ENCODE measurements around the gene ZNF8.
"Not testable (repeated sequence)": the region's sequence is repeated elsewhere in the genome, so short reads cannot be mapped to it uniquely, and the experiment has no call there.

ZNF8 gene

GRCh38 chr19:58278541-58279041 lies at the start of gene ZNF8:
Gene ZNF8 (plus strand): TSS chr19:58278955. CDS start chr19:58279082, 127 bp downstream.
- DNase-seq (ENCODE audit: low spot score) = peak; percentile 100

GRCh38 chr19:58229255-58229639 lies 49.5 kb upstream of the ZNF8 start:
- peak; percentile 37 for DNase-seq (ENCODE audit: low spot score)

- DNase-seq (ENCODE audit: low spot score) = no peak
Measured at GRCh38 chr19:58237324-58237723, 41.4 kb upstream of the ZNF8 start.

GRCh38 chr19:58243351-58243750 lies 35.4 kb upstream of the ZNF8 start:
- no peak for DNase-seq (ENCODE audit: low spot score)

- no peak for DNase-seq (ENCODE audit: low spot score)
Measured at GRCh38 chr19:58248886-58249285, 29.9 kb upstream of the ZNF8 start.

- DNase-seq (ENCODE audit: low spot score) = no peak
Measured at GRCh38 chr19:58252102-58252685, 26.6 kb upstream of the ZNF8 start.

- not testable (repeated sequence) for DNase-seq (ENCODE audit: low spot score)
Measured at GRCh38 chr19:58258259-58258658, 20.5 kb upstream of the ZNF8 start.

- no peak for DNase-seq (ENCODE audit: low spot score)
Measured at GRCh38 chr19:58261600-58261967, 17.2 kb upstream of the ZNF8 start.

GRCh38 chr19:58261968-58262921 lies 16.5 kb upstream of the ZNF8 start:
- no peak for DNase-seq (ENCODE audit: low spot score)

- DNase-seq (ENCODE audit: low spot score) = no peak
Measured at GRCh38 chr19:58262922-58263296, 15.8 kb upstream of the ZNF8 start.

GRCh38 chr19:58265100-58265499 lies 13.7 kb upstream of the ZNF8 start:
- DNase-seq (ENCODE audit: low spot score) = no peak

GRCh38 chr19:58268344-58268743 lies 10.4 kb upstream of the ZNF8 start:
- DNase-seq (ENCODE audit: low spot score) = no peak

- DNase-seq (ENCODE audit: low spot score) = no peak
Measured at GRCh38 chr19:58274771-58275201, 4.0 kb upstream of the ZNF8 start.

GRCh38 chr19:58275564-58275963 lies 3.2 kb upstream of the ZNF8 start:
- DNase-seq (ENCODE audit: low spot score) = no peak

- no peak for DNase-seq (ENCODE audit: low spot score)
Measured at GRCh38 chr19:58277197-58277596, 1.6 kb upstream of the ZNF8 start.

- peak; percentile 8 for DNase-seq (ENCODE audit: low spot score)
Measured at GRCh38 chr19:58277748-58278540, 811 bp upstream of the ZNF8 start.

GRCh38 chr19:58279042-58279924 lies 528 bp downstream of the ZNF8 start:
- DNase-seq (ENCODE audit: low spot score) = peak; percentile 77

GRCh38 chr19:58279925-58280316 lies 1.2 kb downstream of the ZNF8 start:
- DNase-seq (ENCODE audit: low spot score) = no peak

- DNase-seq (ENCODE audit: low spot score) = no peak
Measured at GRCh38 chr19:58284199-58284598, 5.4 kb downstream of the ZNF8 start.

- DNase-seq (ENCODE audit: low spot score) = no peak
Measured at GRCh38 chr19:58291943-58292342, 13.2 kb downstream of the ZNF8 start.

- no peak for DNase-seq (ENCODE audit: low spot score)
Measured at GRCh38 chr19:58294743-58295374, 16.1 kb downstream of the ZNF8 start.

Measured in hepatic stellate cell (primary cell).